GM19035 (cell line): Measurements from ENCODE around the gene ATF2.
"Not testable (repeated sequence)": the region's sequence is repeated elsewhere in the genome, so short reads cannot be mapped to it uniquely, and the experiment has no call there.

Source experiments
- ATAC-seq: cut with Tn5 transposase; IDR thresholded peaks from one replicate; pipeline ENCODE4 v1.9.1; 2021; ENCODE audit not compliant: unreplicated experiment

ATF2 gene

GRCh38 chr2:175103191-175103590, 64.8 kb downstream of the ATF2 start:
- ATAC-seq: no peak

- no peak for ATAC-seq
These were observed 66.5 kb downstream of the ATF2 start for GRCh38 chr2:175101514-175101913.

- ATAC-seq: no peak
These were observed 70.7 kb downstream of the ATF2 start for GRCh38 chr2:175097297-175097696.

GRCh38 chr2:175084117-175084516, 83.9 kb downstream of the ATF2 start:
- ATAC-seq: not testable (repeated sequence)

GRCh38 chr2:175080479-175080878, 87.5 kb downstream of the ATF2 start:
- no peak for ATAC-seq

GRCh38 chr2:175076272-175076671, 91.7 kb downstream of the ATF2 start:
- ATAC-seq: no peak

GRCh38 chr2:175074478-175074877, 93.5 kb downstream of the ATF2 start:
- ATAC-seq: no peak

GRCh38 chr2:175068534-175068933, 99.5 kb downstream of the ATF2 start:
- no peak for ATAC-seq

GRCh38 chr2:175066411-175066810, 101.6 kb downstream of the ATF2 start:
- ATAC-seq: no peak

GRCh38 chr2:175064797-175065196, 103.2 kb downstream of the ATF2 start:
- ATAC-seq: no peak

GRCh38 chr2:175063741-175064140, 104.3 kb downstream of the ATF2 start:
- no peak for ATAC-seq

- no peak for ATAC-seq
These were observed 105.0 kb downstream of the ATF2 start for GRCh38 chr2:175062787-175063585.

GRCh38 chr2:175057078-175057685, 110.8 kb downstream of the ATF2 start:
- no peak for ATAC-seq

GRCh38 chr2:175055993-175056392, 112.0 kb downstream of the ATF2 start:
- ATAC-seq: no peak

- ATAC-seq: no peak
These were observed 113.7 kb downstream of the ATF2 start for GRCh38 chr2:175054340-175054739.

GRCh38 chr2:175049661-175050060, 118.3 kb downstream of the ATF2 start:
- no peak for ATAC-seq

- no peak for ATAC-seq
These were observed 119.7 kb downstream of the ATF2 start for GRCh38 chr2:175048275-175048674.

GRCh38 chr2:175039490-175039889, 128.5 kb downstream of the ATF2 start:
- no peak for ATAC-seq

- ATAC-seq: no peak
These were observed 129.0 kb downstream of the ATF2 start for GRCh38 chr2:175039031-175039430.

- no peak for ATAC-seq
These were observed 130.1 kb downstream of the ATF2 start for GRCh38 chr2:175037941-175038340.

- ATAC-seq: no peak
These were observed 131.4 kb downstream of the ATF2 start for GRCh38 chr2:175036582-175037018.

GRCh38 chr2:175035806-175036205, 132.2 kb downstream of the ATF2 start:
- ATAC-seq: no peak

GRCh38 chr2:175034716-175035115, 133.3 kb downstream of the ATF2 start:
- no peak for ATAC-seq
